Stimulated activated CD8-positive, alpha-beta memory T cell treated with anti-CD3 and anti-CD28 coated beads, Interleukin-2, amount 100 ng/mL, for 1 hour (primary cell): Measurements from ENCODE around the gene CRIM1.

Experiments used
- DNase-seq, 2 donors: peaks; one replicate each; pipeline ENCODE4 v3.0.0-alpha.2; 2020; ENCODE audit warnings: low read depth in 2 of 2

Gene CRIM1

GRCh38 chr2:36554531-36554930 is 199.0 kb downstream of the CRIM1 start:
- no peak for DNase-seq

- DNase-seq, result no peak
Observed at GRCh38 chr2:36555789-36556188, 200.2 kb downstream of the CRIM1 start.

DNA sequence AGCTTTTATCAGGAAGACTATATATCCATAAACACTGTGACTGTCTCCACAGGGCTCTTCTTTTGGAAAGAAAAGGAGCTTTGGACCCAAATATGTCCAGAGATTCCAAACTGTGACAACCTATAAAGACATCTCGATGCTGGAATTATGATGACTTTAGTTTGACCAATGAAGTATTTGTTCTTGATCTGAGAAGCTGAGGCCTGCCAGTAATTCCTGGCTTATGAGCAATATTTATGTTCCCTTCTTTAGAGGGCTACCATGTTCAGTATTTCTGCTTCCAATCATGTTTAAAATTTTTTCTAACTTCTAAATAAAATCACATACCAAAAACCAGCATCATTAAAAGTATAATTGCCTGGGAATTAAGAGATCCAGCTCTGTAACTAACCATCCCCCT is 201.3 kb downstream of the CRIM1 start:
- no peak for DNase-seq

DNA sequence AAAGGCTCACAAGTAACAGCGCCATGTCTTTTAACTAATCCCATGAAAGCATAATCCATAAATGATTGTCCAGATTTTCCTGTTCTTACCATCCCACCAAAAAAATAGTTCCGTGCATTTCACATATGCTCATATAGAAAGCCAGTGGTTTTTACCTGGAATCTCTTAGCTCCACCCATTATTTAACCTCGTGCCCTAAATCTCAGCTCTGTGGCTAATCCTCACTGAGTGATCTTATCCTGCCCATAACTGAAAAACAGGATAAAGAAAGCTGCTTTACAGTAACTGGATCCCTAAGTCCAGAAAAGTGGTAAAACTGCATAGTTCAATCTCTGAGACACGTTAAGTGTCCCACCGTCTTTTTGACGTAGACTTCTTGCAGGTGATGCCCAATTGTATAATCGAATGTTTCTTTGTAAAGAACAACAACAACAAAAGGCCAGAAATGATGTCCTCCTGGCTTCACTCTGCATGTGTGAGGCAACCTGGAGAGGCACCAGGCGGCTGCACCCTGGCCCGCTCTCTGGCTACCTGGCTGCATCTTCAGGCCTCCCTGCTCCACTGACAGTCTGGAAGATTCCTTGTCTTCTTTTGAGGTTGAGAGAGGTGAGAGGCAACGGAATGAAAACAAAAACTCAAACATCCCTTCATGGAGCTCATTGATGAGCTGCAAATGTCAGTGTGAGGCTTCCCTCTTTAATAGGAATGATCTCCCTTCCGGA is 203.8 kb downstream of the CRIM1 start:
- no peak for DNase-seq

DNA sequence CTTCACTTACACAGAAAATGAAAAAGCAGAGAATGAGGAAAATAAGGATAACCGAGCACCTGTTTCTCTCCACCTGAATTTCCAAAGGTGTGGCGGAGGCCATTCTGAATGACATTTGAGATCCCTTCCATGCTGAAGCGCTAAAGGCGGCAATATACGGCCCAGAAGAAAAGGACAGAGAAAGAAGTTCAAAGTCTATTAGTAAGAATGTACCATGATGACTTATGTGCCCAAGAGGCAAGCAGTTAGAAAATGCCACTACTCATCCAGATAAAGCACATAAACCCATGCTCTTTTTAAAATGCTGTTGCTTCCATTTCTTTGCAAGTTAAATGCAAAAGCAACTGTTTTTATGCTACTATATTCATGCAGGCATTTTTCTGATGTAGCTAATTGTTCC is 205.1 kb downstream of the CRIM1 start:
- DNase-seq, result no peak

DNA sequence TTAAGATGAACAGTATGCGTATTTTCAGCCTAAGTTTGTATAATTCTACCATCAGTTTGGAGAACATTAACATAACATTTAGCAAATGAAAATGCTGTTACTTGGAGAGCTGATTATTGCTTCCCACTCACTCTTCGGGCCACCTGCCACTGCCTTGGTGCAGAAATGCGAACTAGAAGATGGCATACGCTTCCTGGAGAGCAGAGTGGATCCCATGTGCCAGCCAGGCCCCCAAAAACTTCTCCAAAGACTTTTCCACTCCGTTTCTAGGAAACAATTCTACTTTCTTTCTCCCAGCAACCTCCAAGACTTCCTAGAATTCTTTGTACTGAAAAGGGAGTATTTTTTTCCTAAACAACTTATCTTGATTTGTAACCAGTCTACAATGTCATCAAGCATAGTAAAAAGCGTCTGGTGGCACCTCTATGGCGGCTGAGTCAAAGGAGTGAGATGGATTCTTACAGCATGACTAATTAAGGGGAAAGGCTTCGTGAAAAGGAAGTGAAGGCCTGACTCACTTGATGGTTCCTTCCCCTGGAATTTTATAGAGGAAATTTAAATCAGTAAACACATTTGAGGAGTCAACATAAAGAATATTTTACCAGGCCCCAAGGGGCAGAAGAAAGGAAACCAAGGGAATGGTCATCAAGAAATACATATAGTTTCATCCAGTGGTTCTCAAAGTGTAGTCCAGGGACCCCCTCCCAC is 205.8 kb downstream of the CRIM1 start:
- no peak for DNase-seq

DNA sequence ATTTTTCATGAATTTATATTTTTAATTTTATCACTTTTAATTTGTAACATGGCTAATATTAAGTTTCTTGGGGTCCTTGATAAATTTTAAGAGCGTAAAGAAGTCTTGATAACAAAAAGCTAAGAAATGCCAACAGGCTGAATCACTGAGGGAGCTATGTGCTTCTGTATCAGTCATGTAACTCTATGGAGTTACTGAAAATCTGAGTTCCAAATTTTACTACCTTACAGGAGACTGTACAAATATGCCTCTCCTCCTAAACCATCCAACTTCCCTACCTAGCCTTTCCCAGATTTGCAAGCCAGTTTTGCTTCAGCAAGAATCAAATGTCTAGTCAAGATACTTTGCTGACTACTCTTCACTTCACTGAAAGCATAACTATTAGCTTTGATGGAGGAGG is 206.7 kb downstream of the CRIM1 start:
- DNase-seq, result no peak

DNA sequence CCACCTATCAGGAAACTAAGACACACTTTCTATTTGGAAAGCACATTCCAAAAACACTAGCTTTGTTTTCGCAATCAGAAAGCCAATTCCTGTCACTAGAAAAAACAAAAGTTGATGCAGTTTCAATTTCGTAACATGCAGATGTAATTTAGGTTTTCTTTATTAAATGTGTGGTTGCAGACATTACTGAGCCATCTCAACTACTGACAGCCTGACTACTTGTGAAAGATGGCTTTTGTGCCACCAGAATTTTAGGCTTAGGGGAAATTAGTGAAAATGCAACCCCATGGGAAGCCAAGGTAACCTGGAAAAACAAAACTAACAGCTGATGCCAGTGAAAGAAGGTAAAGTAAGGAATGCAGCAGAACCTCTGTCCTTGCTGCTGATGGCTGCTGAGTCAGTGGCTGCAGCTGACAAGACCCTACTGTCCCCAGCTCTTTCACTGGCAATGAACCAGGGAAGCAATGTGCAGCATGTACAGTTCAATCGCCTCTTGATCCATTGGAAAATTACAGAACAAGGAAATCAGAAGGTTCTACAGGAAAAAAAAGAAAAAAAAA is 207.5 kb downstream of the CRIM1 start:
- no peak for DNase-seq

DNA sequence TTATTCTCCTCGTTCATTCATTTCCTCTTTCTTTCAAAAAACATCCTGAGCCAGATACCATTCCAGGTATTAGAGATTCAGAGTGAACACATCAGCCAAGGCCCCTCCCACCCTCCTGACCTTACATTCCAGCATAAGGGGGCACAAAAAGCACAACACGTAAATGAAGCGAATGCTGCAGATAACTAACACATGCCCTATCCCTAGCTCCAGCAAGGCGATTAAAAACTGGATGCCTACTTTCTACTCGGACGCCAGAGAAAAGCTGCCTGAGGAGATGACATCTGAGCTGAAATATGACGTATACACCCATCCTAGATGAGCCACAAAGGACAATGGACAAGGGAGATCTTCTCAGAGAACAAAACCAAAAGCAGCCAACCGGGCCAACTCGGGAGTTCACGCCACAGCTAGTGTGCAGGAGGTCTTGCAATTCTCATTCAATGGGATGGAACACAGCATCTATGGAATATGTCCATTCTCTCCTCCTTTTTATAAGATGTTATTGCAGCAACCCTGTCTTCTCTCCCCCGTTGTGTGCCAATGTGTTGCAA is 208.9 kb downstream of the CRIM1 start:
- no peak for DNase-seq

GRCh38 chr2:36565712-36566111 is 210.1 kb downstream of the CRIM1 start:
- DNase-seq, result no peak

- no peak for DNase-seq
Observed at GRCh38 chr2:36566887-36567286, 211.3 kb downstream of the CRIM1 start.

- DNase-seq, result no peak
Observed at GRCh38 chr2:36567711-36568408, 212.3 kb downstream of the CRIM1 start.

GRCh38 chr2:36568516-36569246 is 213.1 kb downstream of the CRIM1 start:
- no peak for DNase-seq

GRCh38 chr2:36569267-36569856 is 213.8 kb downstream of the CRIM1 start:
- DNase-seq, result no peak

GRCh38 chr2:36570416-36570815 is 214.8 kb downstream of the CRIM1 start:
- DNase-seq, result no peak

- no peak for DNase-seq
Observed at GRCh38 chr2:36572054-36572718, 216.6 kb downstream of the CRIM1 start.

- no peak for DNase-seq
Observed at GRCh38 chr2:36572719-36573059, 217.1 kb downstream of the CRIM1 start.

- DNase-seq, result no peak
Observed at GRCh38 chr2:36573165-36573564, 217.6 kb downstream of the CRIM1 start.

- DNase-seq, result no peak
Observed at GRCh38 chr2:36574560-36574959, 219.0 kb downstream of the CRIM1 start.

- no peak for DNase-seq
Observed at GRCh38 chr2:36577884-36578283, 222.3 kb downstream of the CRIM1 start.
